ENCODE data around the gene SLC25A47.

The SLC25A47 gene

GRCh38 chr14:100320157-100320856, 2.8 kb upstream of the SLC25A47 start:
- ChIA-PET CTCF (interaction anchor here (1.2 to 3.3 kb wide), 4 partner anchors 13 to 35 kb away, joined by 3 to 16 read pairs (median 6); no protein-coding TSS in a partner anchor), POLR2A (no interaction called here)
- DNase-seq (ENCODE audit: extremely low spot score) = no peak
- TF ChIP-seq CTCF (IDR thresholded peaks at IDR 0.05; ENCODE audit: control extremely low read depth, extremely low read depth, low read depth, missing control alignments) = no peak

- DNase-seq (ENCODE audit: extremely low spot score) = no peak
- TF ChIP-seq CTCF (IDR thresholded peaks at IDR 0.05; ENCODE audit: control extremely low read depth, extremely low read depth, low read depth, missing control alignments) = no peak
- POLR2A ChIA-PET = no interaction called here
- CTCF ChIA-PET = interaction anchor here (0.7 to 1.4 kb wide), 5 partner anchors 12 to 56 kb away, joined by 3 to 4 read pairs (median 3); no protein-coding TSS in a partner anchor
Observed at GRCh38 chr14:100321473-100322137, 1.5 kb upstream of the SLC25A47 start.

DNA sequence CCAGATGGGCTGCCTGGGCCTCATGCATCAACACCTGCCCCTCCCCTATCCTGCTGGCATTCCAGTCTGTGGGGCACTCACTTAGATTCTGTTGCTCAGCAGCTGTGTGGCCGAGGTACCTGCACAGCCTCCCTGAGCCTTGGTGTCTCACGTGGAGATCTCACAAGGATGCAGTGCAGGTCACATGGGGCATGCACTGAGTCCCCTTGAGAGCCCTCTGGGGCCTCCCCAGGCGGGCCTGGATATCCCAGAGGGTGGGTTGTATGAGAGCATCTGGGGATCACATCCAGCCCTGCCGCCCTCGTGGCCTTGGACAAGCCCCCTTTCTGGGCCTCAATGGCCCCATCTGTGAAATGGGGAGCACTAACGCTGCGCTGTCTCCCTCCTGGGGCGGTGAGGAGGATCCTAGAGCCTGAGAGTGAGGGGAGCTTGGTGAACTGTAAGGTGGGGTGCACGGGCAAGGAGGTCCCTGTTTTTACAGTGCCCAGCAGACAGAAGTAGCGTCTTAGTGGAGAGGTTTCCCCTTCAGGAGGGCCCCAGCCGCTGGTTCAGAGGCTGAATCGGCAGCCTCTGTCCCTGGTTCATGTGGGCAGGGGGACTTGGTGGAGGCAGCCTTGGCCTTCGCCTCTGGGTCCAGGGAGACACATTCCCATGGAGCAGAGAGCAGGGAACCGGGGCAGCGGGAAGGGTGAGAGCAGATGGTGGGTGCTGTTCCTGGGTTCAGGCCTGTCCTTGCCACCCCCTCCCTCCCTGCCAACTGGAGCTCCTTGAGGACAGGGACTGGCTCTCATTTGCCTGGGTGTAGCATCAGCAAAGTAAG, 791 bp upstream of the SLC25A47 start:
- no peak for DNase-seq (ENCODE audit: extremely low spot score)
- no peak for TF ChIP-seq CTCF (IDR thresholded peaks at IDR 0.05; ENCODE audit: control extremely low read depth, extremely low read depth, low read depth, missing control alignments)
- CTCF ChIA-PET = interaction anchor here (0.7 to 1.4 kb wide), 4 partner anchors 21 to 55 kb away, joined by 3 to 4 read pairs (median 4); no protein-coding TSS in a partner anchor
- POLR2A ChIA-PET = no interaction called here

- no peak for TF ChIP-seq CTCF (IDR thresholded peaks at IDR 0.05; ENCODE audit: control extremely low read depth, extremely low read depth, low read depth, missing control alignments)
- ChIA-PET CTCF (interaction anchor here (1.3 kb wide), 1 partner anchor 38 kb away, joined by 4 read pairs; no protein-coding TSS in a partner anchor), POLR2A (no interaction called here)
- DNase-seq (ENCODE audit: extremely low spot score) = no peak
Observed at GRCh38 chr14:100323942-100324307, 786 bp downstream of the SLC25A47 start.

GRCh38 chr14:100325231-100325632, 2.1 kb downstream of the SLC25A47 start:
- no peak for DNase-seq (ENCODE audit: extremely low spot score)
- ChIA-PET CTCF (no interaction called here), POLR2A (no interaction called here)
- no peak for TF ChIP-seq CTCF (IDR thresholded peaks at IDR 0.05; ENCODE audit: control extremely low read depth, extremely low read depth, low read depth, missing control alignments)

DNA sequence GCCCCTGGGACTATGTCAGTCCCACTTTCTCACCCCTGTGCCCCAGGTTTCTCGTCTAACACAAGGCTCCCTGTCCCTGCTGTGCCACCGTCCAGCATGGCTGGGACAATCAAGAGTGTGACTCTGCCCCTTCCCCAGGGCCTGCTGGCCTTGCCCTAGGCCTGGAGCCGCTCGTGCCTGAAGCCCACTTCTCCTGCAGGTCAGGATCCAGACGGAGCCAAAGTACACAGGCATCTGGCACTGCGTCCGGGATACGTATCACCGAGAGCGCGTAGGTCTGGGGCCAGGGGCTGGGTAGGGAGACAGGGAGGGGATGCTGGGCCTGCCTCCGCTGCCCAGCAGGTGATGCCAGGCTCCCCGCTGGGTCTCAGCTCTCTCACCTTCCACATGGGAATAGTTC, 2.8 kb downstream of the SLC25A47 start:
- TF ChIP-seq CTCF (IDR thresholded peaks at IDR 0.05; ENCODE audit: control extremely low read depth, extremely low read depth, low read depth, missing control alignments) = no peak
- POLR2A ChIA-PET = no interaction called here
- DNase-seq (ENCODE audit: extremely low spot score) = no peak
- CTCF ChIA-PET = no interaction called here

Data from GM10248 (cell line).